Hypothalamus (tissue), 51 donors: ENCODE data around the gene TMED3.

Experiments used
- DNase-seq, 51 donors: peaks; one replicate each; lab custom pipeline; 2025; lab: John Stamatoyannopoulos, UW

Gene TMED3

DNA sequence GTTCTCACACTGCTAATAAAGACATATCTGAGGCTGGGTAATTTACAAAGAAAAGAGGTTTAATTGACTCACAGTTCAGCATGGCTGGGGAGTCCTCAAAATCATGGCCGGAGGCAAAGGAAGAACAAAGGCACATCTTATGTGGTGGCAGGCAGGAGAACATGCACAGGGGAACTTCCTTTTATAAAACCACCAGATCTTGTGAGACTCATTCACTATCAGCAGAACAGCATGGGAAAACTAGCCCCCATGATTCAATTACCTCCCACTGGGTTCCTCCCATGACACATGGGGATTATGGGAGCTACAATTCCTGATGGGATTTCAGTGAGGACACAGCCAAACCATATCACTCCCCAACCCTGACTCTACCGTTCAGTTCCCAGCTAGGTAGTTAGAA, 61.5 kb downstream of the TMED3 start:
- no peak for DNase-seq
